Stimulated activated naive CD8-positive, alpha-beta T cell treated with anti-CD3 and anti-CD28 coated beads, Interleukin-15, Interleukin-2, amounts not matched to agents 100 ng/mL and 50 ng/mL, for 24 hours (primary cell): ENCODE measurements around the gene MKKS.
"Not testable (repeated sequence)": the region's sequence is repeated elsewhere in the genome, so short reads cannot be mapped to it uniquely, and the experiment has no call there.

ENCODE experiments used
- H3K27ac Mint-ChIP-seq: one replicate; pipeline ENCODE4 v1.8.0; 2021; ENCODE audit warnings: mild to moderate bottlenecking, mixed read lengths
- H3K27me3 Mint-ChIP-seq: one replicate; pipeline ENCODE4 v1.8.0; 2021; ENCODE audit warnings: mixed read lengths
- H3K36me3 Mint-ChIP-seq: one replicate; pipeline ENCODE4 v1.8.0; 2021; ENCODE audit warnings: low read depth, mixed read lengths
- H3K4me1 Mint-ChIP-seq: one replicate; pipeline ENCODE4 v1.8.0; 2021; ENCODE audit warnings: low read depth, mixed read lengths
- H3K4me3 Mint-ChIP-seq: one replicate; pipeline ENCODE4 v1.8.0; 2021; ENCODE audit warnings: mild to moderate bottlenecking, mixed read lengths
- H3K9me3 Mint-ChIP-seq: one replicate; pipeline ENCODE4 v1.8.0; 2021; ENCODE audit warnings: mixed read lengths

Gene MKKS

GRCh38 chr20:10434832-10435812 lies 1.1 kb upstream of the MKKS start, which contains the start of gene SLX4IP:
Gene SLX4IP, plus strand, starts transcription at chr20:10435305. Its CDS starts 22,900 bp downstream, at chr20:10458205.
- Mint-ChIP-seq H3K4me1 (peaks cover 62% of the 10 kb centered on the region), H3K36me3 (peaks cover 13% of the 10 kb centered on the region), H3K4me3 (peak within 1 kb of the TSS; percentile 94), H3K9me3 (no peaks in the 10 kb centered on the region), H3K27me3 (no peaks in the 10 kb centered on the region), H3K27ac (peak within 1 kb of the TSS; percentile 96)

- H3K4me1 Mint-ChIP-seq: peaks cover 69% of the 10 kb centered on the region
- peak overlapping the region; percentile 96 for H3K27ac Mint-ChIP-seq
- peaks cover 13% of the 10 kb centered on the region for H3K36me3 Mint-ChIP-seq
- peak overlapping the region; percentile 94 for H3K4me3 Mint-ChIP-seq
- no peaks in the 10 kb centered on the region for H3K9me3 Mint-ChIP-seq
- no peaks in the 10 kb centered on the region for H3K27me3 Mint-ChIP-seq
Measured at GRCh38 chr20:10434467-10434831, 427 bp upstream of the MKKS start.

- Mint-ChIP-seq H3K27me3 (no peaks in the 10 kb centered on the region), H3K27ac (peak overlapping the region; percentile 96), H3K4me1 (peaks cover 75% of the 10 kb centered on the region), H3K36me3 (peaks cover 9% of the 10 kb centered on the region), H3K9me3 (no peaks in the 10 kb centered on the region), H3K4me3 (peak overlapping the region; percentile 94)
Measured at GRCh38 chr20:10433014-10433622, 904 bp downstream of the MKKS start.

GRCh38 chr20:10432079-10432478 lies 1.9 kb downstream of the MKKS start:
- no peaks in the 10 kb centered on the region for H3K27me3 Mint-ChIP-seq
- peaks cover 9% of the 10 kb centered on the region for H3K36me3 Mint-ChIP-seq
- no peak overlapping the region for H3K27ac Mint-ChIP-seq
- no peaks in the 10 kb centered on the region for H3K9me3 Mint-ChIP-seq
- H3K4me1 Mint-ChIP-seq: peaks cover 77% of the 10 kb centered on the region
- peak overlapping the region; percentile 14 for H3K4me3 Mint-ChIP-seq

- H3K27ac Mint-ChIP-seq: no peak overlapping the region
- H3K27me3 Mint-ChIP-seq: no peaks in the 10 kb centered on the region
- peaks cover 65% of the 10 kb centered on the region for H3K4me1 Mint-ChIP-seq
- no peak overlapping the region for H3K4me3 Mint-ChIP-seq
- H3K36me3 Mint-ChIP-seq: peaks cover 9% of the 10 kb centered on the region
- no peaks in the 10 kb centered on the region for H3K9me3 Mint-ChIP-seq
Measured at GRCh38 chr20:10430704-10431103, 3.3 kb downstream of the MKKS start.

- Mint-ChIP-seq H3K4me3 (no peak overlapping the region), H3K9me3 (no peaks in the 10 kb centered on the region), H3K4me1 (peaks cover 58% of the 10 kb centered on the region), H3K27ac (no peak overlapping the region), H3K36me3 (peaks cover 9% of the 10 kb centered on the region), H3K27me3 (no peaks in the 10 kb centered on the region)
Measured at GRCh38 chr20:10430000-10430466, 4.0 kb downstream of the MKKS start.

- Mint-ChIP-seq H3K27me3 (no peaks in the 10 kb centered on the region), H3K4me1 (peaks cover 58% of the 10 kb centered on the region), H3K27ac (no peak overlapping the region), H3K36me3 (peaks cover 9% of the 10 kb centered on the region), H3K4me3 (no peak overlapping the region), H3K9me3 (no peaks in the 10 kb centered on the region)
Measured at GRCh38 chr20:10429443-10429981, 4.5 kb downstream of the MKKS start.

- peaks cover 53% of the 10 kb centered on the region for H3K4me1 Mint-ChIP-seq
- H3K9me3 Mint-ChIP-seq: no peaks in the 10 kb centered on the region
- H3K27ac Mint-ChIP-seq: no peak overlapping the region
- no peaks in the 10 kb centered on the region for H3K27me3 Mint-ChIP-seq
- no peak overlapping the region for H3K4me3 Mint-ChIP-seq
- peaks cover 5% of the 10 kb centered on the region for H3K36me3 Mint-ChIP-seq
Measured at GRCh38 chr20:10428008-10428407, 6.0 kb downstream of the MKKS start.

GRCh38 chr20:10427060-10427692 lies 6.8 kb downstream of the MKKS start:
- peaks cover 45% of the 10 kb centered on the region for H3K4me1 Mint-ChIP-seq
- peaks cover 5% of the 10 kb centered on the region for H3K36me3 Mint-ChIP-seq
- no peak overlapping the region for H3K27ac Mint-ChIP-seq
- H3K4me3 Mint-ChIP-seq: no peak overlapping the region
- no peaks in the 10 kb centered on the region for H3K9me3 Mint-ChIP-seq
- H3K27me3 Mint-ChIP-seq: no peaks in the 10 kb centered on the region

GRCh38 chr20:10423735-10424134 lies 10.3 kb downstream of the MKKS start:
- Mint-ChIP-seq H3K4me1 (peaks cover 19% of the 10 kb centered on the region), H3K27ac (no peak overlapping the region), H3K9me3 (no peaks in the 10 kb centered on the region), H3K36me3 (peaks cover 15% of the 10 kb centered on the region), H3K27me3 (no peaks in the 10 kb centered on the region), H3K4me3 (no peak overlapping the region)

GRCh38 chr20:10419550-10420133 lies 14.4 kb downstream of the MKKS start:
- Mint-ChIP-seq H3K27me3 (no peaks in the 10 kb centered on the region), H3K36me3 (peaks cover 38% of the 10 kb centered on the region), H3K4me3 (no peak overlapping the region), H3K27ac (no peak overlapping the region), H3K9me3 (no peaks in the 10 kb centered on the region), H3K4me1 (peaks cover 15% of the 10 kb centered on the region)

- peak overlapping the region; percentile 5 for H3K27ac Mint-ChIP-seq
- H3K4me1 Mint-ChIP-seq: peaks cover 15% of the 10 kb centered on the region
- peaks cover 47% of the 10 kb centered on the region for H3K36me3 Mint-ChIP-seq
- not testable (repeated sequence) for H3K27me3 Mint-ChIP-seq, H3K4me3 Mint-ChIP-seq, H3K9me3 Mint-ChIP-seq
Measured at GRCh38 chr20:10417218-10417617, 16.8 kb downstream of the MKKS start.

GRCh38 chr20:10415013-10415650 lies 18.9 kb downstream of the MKKS start:
- H3K27ac Mint-ChIP-seq: no peak overlapping the region
- peaks cover 44% of the 10 kb centered on the region for H3K36me3 Mint-ChIP-seq
- peaks cover 11% of the 10 kb centered on the region for H3K4me1 Mint-ChIP-seq
- no peaks in the 10 kb centered on the region for H3K9me3 Mint-ChIP-seq
- H3K4me3 Mint-ChIP-seq: no peak overlapping the region
- no peaks in the 10 kb centered on the region for H3K27me3 Mint-ChIP-seq
